HCT116 (cell line): ENCODE data around the gene CHRNA5. TPM values are rescaled to one million over a fixed set of nuclear protein-coding genes. Genes with fewer than 3 reads are reported as not detected.

Experiments
- ATAC-seq: fragments of 200-7000 bp; cut with Tn5 transposase; 2 replicates; pipeline ENCODE4 v1.9.1; 2020; ENCODE audit warnings: mild to moderate bottlenecking, moderate library complexity
- BruUV-seq: library from RNA; stranded (reverse); fragments of 400-500 nt; replicated peaks from 2 replicates; lab custom pipeline; 2021; lab: Mats Ljungman, UMichigan
- CTCF ChIA-PET: fragments of 300-600 bp; sonication (Branson Sonifier 250); formaldehyde crosslinking; loops from one replicate; lab custom pipeline; 2021; ENCODE audit warnings: antibody characterized with exemption; lab: Charles Lee
- POLR2A ChIA-PET: fragments of 300-600, 350-600 bp; sonication (Branson Sonifier 250); formaldehyde crosslinking; loops from one replicate; lab custom pipeline; 2021; ENCODE audit warnings: antibody characterized with exemption; lab: Charles Lee
- RAD21 ChIA-PET, 2 experiments: fragments of 300-600 bp; sonication (Branson Sonifier 250); formaldehyde crosslinking; loops; one replicate each; lab custom pipeline; 2023; ENCODE audit warnings: low total read pairs in 2 of 2; ENCODE audit not compliant: uncharacterized antibody in 2 of 2, unreplicated experiment in 2 of 2, low non-redundant PET in 1 of 2; lab: Charles Lee
- DNase-seq: peaks from one replicate; pipeline ENCODE4 v3.0.0-alpha.2; 2010; ENCODE audit warnings: low read depth, low spot score
- H2AFZ ChIP-seq: fragments of 200-600 bp; shearing (Covaris generic), sonication (generic); 2 replicates; pipeline ENCODE4 v1.6.1; 2017; ENCODE audit warnings: low read depth, mixed run types, mixed read lengths, antibody characterized with exemption, low read length; ENCODE audit not compliant: poor library complexity, severe bottlenecking
- H3K27ac ChIP-seq: 2 replicates; pipeline ENCODE4 v1.5.1; 2012; ENCODE audit warnings: low read depth, low read length
- H3K27me3 ChIP-seq: fragments of 200-600 bp; sonication (generic); 2 replicates; pipeline ENCODE4 v1.6.1; 2016; ENCODE audit warnings: mixed run types, low read length, mixed read lengths; ENCODE audit not compliant: insufficient read depth
- H3K36me3 ChIP-seq, 2 experiments: fragments of 200-500 bp in 1 of 2; fragments of 200-600 bp in 1 of 2; sonication (Bioruptor generic) in 1 of 2; sonication (generic) in 1 of 2; 2 replicates each; pipeline versions ENCODE4 v1.5.1 to v1.6.1; 2014 to 2016; ENCODE audit warnings: low read length in 2 of 2, inconsistent platforms in 1 of 2, mixed read lengths in 1 of 2, mixed run types in 1 of 2; ENCODE audit not compliant: insufficient read depth in 2 of 2, control insufficient read depth in 1 of 2
- H3K4me1 ChIP-seq, 2 experiments: fragments of 200-600 bp in 1 of 2; sonication (generic) in 1 of 2; 2 replicates each; pipeline versions ENCODE4 v1.5.1 to v1.6.1; 2012 to 2017; ENCODE audit warnings: low read length in 2 of 2, inconsistent platforms in 1 of 2, mild to moderate bottlenecking in 1 of 2, mixed read lengths in 1 of 2, mixed run types in 1 of 2, moderate library complexity in 1 of 2; ENCODE audit not compliant: insufficient read depth in 2 of 2, control insufficient read depth in 1 of 2
- H3K4me2 ChIP-seq: fragments of 200-600 bp; sonication (generic); 2 replicates; pipeline ENCODE4 v1.6.1; 2017; ENCODE audit warnings: mixed run types, low read length, mixed read lengths
- H3K4me3 ChIP-seq, 2 experiments: fragments of 200-600 bp in 1 of 2; sonication (generic) in 1 of 2; replicated peaks in 1 of 2; 2 replicates each; pipeline ENCODE4 v1.5.1; 2011 to 2016; ENCODE audit warnings: low read length in 2 of 2, control low read depth in 1 of 2, low read depth in 1 of 2, mild to moderate bottlenecking in 1 of 2, mixed read lengths in 1 of 2, mixed run types in 1 of 2
- H3K79me2 ChIP-seq: fragments of 200-600 bp; sonication (generic); 2 replicates; pipeline ENCODE4 v1.6.1; 2017; ENCODE audit warnings: mild to moderate bottlenecking, mixed run types, low read length, moderate library complexity, mixed read lengths; ENCODE audit not compliant: insufficient read depth
- H3K9ac ChIP-seq: fragments of 200-600 bp; sonication (generic); 2 replicates; pipeline ENCODE4 v1.6.1; 2016; ENCODE audit warnings: low read length, mixed read lengths
- H3K9me2 ChIP-seq: fragments of 200-600 bp; sonication (generic), shearing (Covaris generic); 2 replicates; pipeline ENCODE4 v1.6.1; 2017; ENCODE audit warnings: mixed run types, mild to moderate bottlenecking, moderate library complexity; ENCODE audit not compliant: insufficient read depth
- H3K9me3 ChIP-seq, 2 experiments: fragments of 200-500 bp in 1 of 2; fragments of 200-600 bp in 1 of 2; sonication (Bioruptor generic) in 1 of 2; sonication (generic) in 1 of 2; 2 replicates each; pipeline ENCODE4 v1.6.1; 2014 to 2017; ENCODE audit warnings: low read length in 2 of 2, mixed read lengths in 2 of 2, inconsistent platforms in 1 of 2, low read depth in 1 of 2, mild to moderate bottlenecking in 1 of 2, mixed run types in 1 of 2, moderate library complexity in 1 of 2; ENCODE audit not compliant: control insufficient read depth in 1 of 2, insufficient read depth in 1 of 2
- H4K20me1 ChIP-seq: fragments of 200-600 bp; sonication (generic), shearing (Covaris generic); 2 replicates; pipeline ENCODE4 v1.6.1; 2017; ENCODE audit warnings: mixed run types, mild to moderate bottlenecking, moderate library complexity; ENCODE audit not compliant: insufficient read depth
- POLR2AphosphoS5 ChIP-seq: IDR thresholded peaks from 2 replicates; pipeline ENCODE4 v1.6.1; 2011; ENCODE audit warnings: mild to moderate bottlenecking, low read depth, low read length, moderate library complexity
- SRF ChIP-seq: IDR thresholded peaks from 2 replicates; pipeline ENCODE4 v1.6.1; 2012; ENCODE audit warnings: low read depth
- intact Hi-C: fragments of 100-400 bp; cut with micrococcal nuclease; formaldehyde crosslinking; loops from 2 replicates; pipeline ENCODE4 v1.10.0; 2022
- total RNA-seq: library from RNA; stranded (reverse); gene quantifications from one replicate; pipeline ENCODE4 v1.2.1, GENCODE V29; 2021; ENCODE audit not compliant: unreplicated experiment
- TF ChIP-seq, protein P1 (sequence below): IDR thresholded peaks from 2 replicates; pipeline ENCODE4 v1.6.1; 2012
- TF ChIP-seq, protein P2 (sequence below): IDR thresholded peaks from 2 replicates; pipeline ENCODE4 v1.6.1; 2011; ENCODE audit warnings: mild to moderate bottlenecking, low read length, moderate library complexity; ENCODE audit not compliant: insufficient replicate concordance; ENCODE audit errors: extremely low read depth
- TF ChIP-seq, protein P3 (sequence below), 3 experiments: fragments of 200-600 bp in 1 of 3; sonication (generic) in 1 of 3; IDR thresholded peaks in 2 of 3; conservative IDR thresholded peaks in 1 of 3; 2 replicates each; pipeline ENCODE4 v1.5.1; 2012 to 2017; ENCODE audit warnings: low read depth in 2 of 3, low read length in 2 of 3, antibody characterized with exemption in 1 of 3, borderline replicate concordance in 1 of 3, control low read depth in 1 of 3, mild to moderate bottlenecking in 1 of 3, mixed read lengths in 1 of 3, mixed run types in 1 of 3, moderate library complexity in 1 of 3; ENCODE audit not compliant: insufficient read depth in 1 of 3

CHRNA5 gene
- total RNA-seq, 1 experiment from 2014 or later: 25.2 TPM

DNA sequence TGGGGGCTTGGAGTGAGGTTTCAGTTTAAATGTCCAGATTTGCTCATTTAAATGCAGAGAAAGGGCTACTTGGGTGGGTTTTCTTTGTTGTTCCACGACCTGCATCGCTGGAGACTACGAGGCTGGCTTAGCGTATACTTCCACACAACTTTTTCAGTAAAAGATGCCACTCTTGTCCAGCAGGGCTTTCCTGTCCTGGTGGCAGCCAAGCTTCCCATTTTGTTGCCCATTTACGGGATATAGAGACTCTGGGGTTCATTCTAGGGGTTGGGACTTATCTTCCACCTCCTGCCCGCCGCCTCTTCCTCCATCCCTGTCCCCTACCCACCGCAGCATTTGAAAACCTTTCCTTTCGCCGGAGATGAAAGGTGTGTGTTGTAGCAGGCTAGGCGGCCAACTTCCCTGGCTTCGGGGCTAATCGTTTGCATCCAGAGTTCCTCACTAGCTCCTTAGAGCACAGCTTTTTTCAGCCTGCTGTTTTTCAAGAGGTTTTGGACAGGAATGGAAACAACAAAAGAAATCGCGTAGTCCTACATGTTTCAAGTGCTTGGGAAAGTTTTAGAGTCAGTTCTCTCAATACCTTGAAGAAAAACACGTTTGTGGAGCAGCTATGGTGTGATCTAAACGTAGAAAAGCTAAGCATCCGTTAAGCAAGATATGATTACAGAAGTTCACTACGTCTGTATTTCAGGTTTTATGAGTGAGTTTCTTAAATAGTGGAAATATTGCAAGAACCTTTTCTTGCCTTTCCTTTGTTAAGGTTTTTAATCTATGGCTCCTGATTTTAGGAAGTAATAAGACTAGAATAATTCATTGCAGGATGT is 843 bp downstream of the CHRNA5 start:
- DNase-seq: no peak
- no peaks in the 10 kb centered on the region for H3K9me2 ChIP-seq
- POLR2A ChIA-PET: interaction anchor here (1.0 to 2.2 kb wide), 5 partner anchors 9 to 416 kb away, joined by 3 to 12 read pairs (median 4); partner anchors contain the start of genes PSMA4 and SKIC8
- RAD21 ChIA-PET: interaction anchor here in 1 of 2 experiments (1.0 kb wide), 1 partner anchor 144 kb away, joined by 3 read pairs; no protein-coding TSS in a partner anchor
- H3K4me2 ChIP-seq: peak overlapping the region; percentile 98
- CTCF ChIA-PET: interaction anchor here (1.0 to 2.1 kb wide), 4 partner anchors 9 to 128 kb away, joined by 3 to 6 read pairs (median 4); partner anchors contain the start of genes IREB2 and PSMA4
- TF ChIP-seq, protein P1, sequence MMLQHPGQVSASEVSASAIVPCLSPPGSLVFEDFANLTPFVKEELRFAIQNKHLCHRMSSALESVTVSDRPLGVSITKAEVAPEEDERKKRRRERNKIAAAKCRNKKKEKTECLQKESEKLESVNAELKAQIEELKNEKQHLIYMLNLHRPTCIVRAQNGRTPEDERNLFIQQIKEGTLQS: no peak
- TF ChIP-seq POLR2AphosphoS5 (no peak), SRF (no peak)
- TF ChIP-seq, protein P2, sequence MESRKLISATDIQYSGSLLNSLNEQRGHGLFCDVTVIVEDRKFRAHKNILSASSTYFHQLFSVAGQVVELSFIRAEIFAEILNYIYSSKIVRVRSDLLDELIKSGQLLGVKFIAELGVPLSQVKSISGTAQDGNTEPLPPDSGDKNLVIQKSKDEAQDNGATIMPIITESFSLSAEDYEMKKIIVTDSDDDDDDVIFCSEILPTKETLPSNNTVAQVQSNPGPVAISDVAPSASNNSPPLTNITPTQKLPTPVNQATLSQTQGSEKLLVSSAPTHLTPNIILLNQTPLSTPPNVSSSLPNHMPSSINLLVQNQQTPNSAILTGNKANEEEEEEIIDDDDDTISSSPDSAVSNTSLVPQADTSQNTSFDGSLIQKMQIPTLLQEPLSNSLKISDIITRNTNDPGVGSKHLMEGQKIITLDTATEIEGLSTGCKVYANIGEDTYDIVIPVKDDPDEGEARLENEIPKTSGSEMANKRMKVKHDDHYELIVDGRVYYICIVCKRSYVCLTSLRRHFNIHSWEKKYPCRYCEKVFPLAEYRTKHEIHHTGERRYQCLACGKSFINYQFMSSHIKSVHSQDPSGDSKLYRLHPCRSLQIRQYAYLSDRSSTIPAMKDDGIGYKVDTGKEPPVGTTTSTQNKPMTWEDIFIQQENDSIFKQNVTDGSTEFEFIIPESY: no peak
- TF ChIP-seq, protein P3, sequence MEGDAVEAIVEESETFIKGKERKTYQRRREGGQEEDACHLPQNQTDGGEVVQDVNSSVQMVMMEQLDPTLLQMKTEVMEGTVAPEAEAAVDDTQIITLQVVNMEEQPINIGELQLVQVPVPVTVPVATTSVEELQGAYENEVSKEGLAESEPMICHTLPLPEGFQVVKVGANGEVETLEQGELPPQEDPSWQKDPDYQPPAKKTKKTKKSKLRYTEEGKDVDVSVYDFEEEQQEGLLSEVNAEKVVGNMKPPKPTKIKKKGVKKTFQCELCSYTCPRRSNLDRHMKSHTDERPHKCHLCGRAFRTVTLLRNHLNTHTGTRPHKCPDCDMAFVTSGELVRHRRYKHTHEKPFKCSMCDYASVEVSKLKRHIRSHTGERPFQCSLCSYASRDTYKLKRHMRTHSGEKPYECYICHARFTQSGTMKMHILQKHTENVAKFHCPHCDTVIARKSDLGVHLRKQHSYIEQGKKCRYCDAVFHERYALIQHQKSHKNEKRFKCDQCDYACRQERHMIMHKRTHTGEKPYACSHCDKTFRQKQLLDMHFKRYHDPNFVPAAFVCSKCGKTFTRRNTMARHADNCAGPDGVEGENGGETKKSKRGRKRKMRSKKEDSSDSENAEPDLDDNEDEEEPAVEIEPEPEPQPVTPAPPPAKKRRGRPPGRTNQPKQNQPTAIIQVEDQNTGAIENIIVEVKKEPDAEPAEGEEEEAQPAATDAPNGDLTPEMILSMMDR (IDR thresholded peaks at IDR 0.05 in 2 of 3, conservative IDR thresholded peaks at IDR 0.05 in 1 of 3; ENCODE audit: borderline replicate concordance in 1 of 3, insufficient read depth in 1 of 3, low read depth in 2 of 3, low read length in 2 of 3): peak in 2 of 3 experiments; percentile 19 to 23; a peak in 2 of 6 replicates
- no peaks in the 10 kb centered on the region for H3K27me3 ChIP-seq
- H3K9ac ChIP-seq: peak overlapping the region; percentile 78
- intact Hi-C loops: no loop called here
- H3K27ac ChIP-seq: peak overlapping the region; percentile 78
- no peaks in the 10 kb centered on the region for H3K36me3 ChIP-seq
- peak overlapping the region; percentile 4 for H2AFZ ChIP-seq
- H4K20me1 ChIP-seq: no peaks in the 10 kb centered on the region; the same call in 1 of the 2 replicates
- H3K4me3 ChIP-seq: peak overlapping the region; percentile 67 to 86
- TSS peak; percentile 75 for BruUV-seq
- no peaks in the 10 kb centered on the region for H3K9me3 ChIP-seq
- peaks cover 0 to 14% of the 10 kb centered on the region in 2 experiments; a peak in 2 of 4 replicates for H3K4me1 ChIP-seq
- peak; percentile 41 for ATAC-seq
- peaks cover 45% of the 10 kb centered on the region for H3K79me2 ChIP-seq
